Epithelial cell of esophagus (primary cell): ENCODE measurements around the gene SPCS3.

Experiments
- DNase-seq: peaks from one replicate; pipeline ENCODE4 v3.0.0; 2010; ENCODE audit warnings: low read depth
- H3K4me3 ChIP-seq: 2 replicates; pipeline ENCODE4 v1.5.1; 2011; ENCODE audit warnings: mild to moderate bottlenecking, low read length, control low read depth
- CTCF ChIP-seq: IDR thresholded peaks from 2 replicates; pipeline ENCODE4 v1.5.1; 2011; ENCODE audit warnings: low read depth, mild to moderate bottlenecking, low read length, control low read depth, inconsistent platforms; ENCODE audit not compliant: insufficient read depth; ENCODE audit errors: missing control alignments

SPCS3 gene

GRCh38 chr4:176302283-176303275 lies 17.2 kb upstream of the SPCS3 start:
- DNase-seq = peak; percentile 82
- no peak for TF ChIP-seq CTCF
- H3K4me3 ChIP-seq = no peak overlapping the region

- no peak for DNase-seq
- no peak overlapping the region for H3K4me3 ChIP-seq
These were observed 15.8 kb upstream of the SPCS3 start for GRCh38 chr4:176303938-176304337.

GRCh38 chr4:176306837-176307665 lies 12.7 kb upstream of the SPCS3 start:
- no peak for DNase-seq
- no peak for TF ChIP-seq CTCF
- H3K4me3 ChIP-seq = no peak overlapping the region

More at GRCh38 chr4:176303938-176304337, 15.8 kb upstream of the SPCS3 start:
- no peak for TF ChIP-seq CTCF

- no peak for TF ChIP-seq CTCF
- H3K4me3 ChIP-seq = no peak overlapping the region
- no peak for DNase-seq
These were observed 12.2 kb upstream of the SPCS3 start for GRCh38 chr4:176307666-176307930.

- no peak overlapping the region for H3K4me3 ChIP-seq
- no peak for DNase-seq
- TF ChIP-seq CTCF = no peak
These were observed 11.3 kb upstream of the SPCS3 start for GRCh38 chr4:176308441-176308840.

GRCh38 chr4:176309046-176309445 lies 10.7 kb upstream of the SPCS3 start:
- no peak for DNase-seq
- no peak for TF ChIP-seq CTCF

More at GRCh38 chr4:176309046-176309445, 10.7 kb upstream of the SPCS3 start:
- no peak overlapping the region for H3K4me3 ChIP-seq
